Panc1 (cell line): Measurements from ENCODE around the gene TECPR1. TPM values are rescaled to one million over a fixed set of nuclear protein-coding genes. Genes with fewer than 3 reads are reported as not detected.

Source experiments
- ATAC-seq: fragments of 200-7000 bp; cut with Tn5 transposase; 2 replicates; pipeline ENCODE4 v1.9.1; 2020; ENCODE audit warnings: mild to moderate bottlenecking, moderate library complexity
- BruUV-seq: library from RNA; stranded (reverse); fragments of 400-500 nt; replicated peaks from 2 replicates; lab custom pipeline; 2021; lab: Mats Ljungman, UMichigan
- CTCF ChIA-PET: fragments of 300-600 bp; sonication (Branson Sonifier 250); formaldehyde crosslinking; loops from one replicate; lab custom pipeline; 2022; ENCODE audit warnings: antibody characterized with exemption; lab: Charles Lee
- POLR2A ChIA-PET: fragments of 300-600 bp; sonication (Branson Sonifier 250); formaldehyde crosslinking; loops from one replicate; lab custom pipeline; 2022; ENCODE audit warnings: antibody characterized with exemption; lab: Charles Lee
- DNase-seq: peaks from one replicate; pipeline ENCODE4 v3.0.0-alpha.2; 2010; ENCODE audit warnings: low read depth, low spot score
- H3K27ac ChIP-seq: 2 replicates; pipeline ENCODE4 v1.5.1; 2011; ENCODE audit warnings: mild to moderate bottlenecking, low read length, inconsistent platforms
- H3K27me3 ChIP-seq: fragments of 200-500 bp; sonication (Bioruptor generic); 2 replicates; pipeline ENCODE4 v1.6.0; 2014; ENCODE audit warnings: low read length, inconsistent platforms; ENCODE audit not compliant: control insufficient read depth, insufficient read depth
- H3K36me3 ChIP-seq: fragments of 200-500 bp; sonication (Bioruptor generic); 2 replicates; pipeline ENCODE4 v1.5.1; 2014; ENCODE audit warnings: inconsistent platforms, mild to moderate bottlenecking, low read length, moderate library complexity; ENCODE audit not compliant: control insufficient read depth, insufficient read depth
- H3K4me1 ChIP-seq: 2 replicates; pipeline ENCODE4 v1.5.1; 2011; ENCODE audit warnings: inconsistent platforms, mild to moderate bottlenecking, low read length, moderate library complexity; ENCODE audit not compliant: control insufficient read depth, insufficient read depth
- H3K4me3 ChIP-seq, 2 experiments: 2 replicates each; pipeline ENCODE4 v1.5.1; 2011 to 2012; ENCODE audit warnings: low read depth in 2 of 2, low read length in 2 of 2, mild to moderate bottlenecking in 2 of 2, inconsistent platforms in 1 of 2, moderate library complexity in 1 of 2
- H3K9me3 ChIP-seq: fragments of 200-500 bp; sonication (Bioruptor generic); 2 replicates; pipeline ENCODE4 v1.5.1; 2014; ENCODE audit warnings: low read depth, mild to moderate bottlenecking, inconsistent platforms, low read length, moderate library complexity; ENCODE audit not compliant: control insufficient read depth, insufficient read depth
- POLR2AphosphoS5 ChIP-seq: IDR thresholded peaks from 2 replicates; pipeline ENCODE4 v1.6.1; 2012; ENCODE audit warnings: mild to moderate bottlenecking, low read depth, low read length, moderate library complexity
- SIN3A ChIP-seq: IDR thresholded peaks from 2 replicates; pipeline ENCODE4 v1.6.1; 2012; ENCODE audit warnings: low read depth, mild to moderate bottlenecking, low read length, moderate library complexity, borderline replicate concordance; ENCODE audit not compliant: insufficient read depth
- TCF7L2 ChIP-seq: IDR thresholded peaks from 2 replicates; pipeline ENCODE4 v1.6.1; 2011; ENCODE audit warnings: mild to moderate bottlenecking, low read depth, low read length, inconsistent platforms
- in situ Hi-C: cut with HindIII; loops from 2 replicates; pipeline ENCODE4 v1.10.0; 2016; ENCODE audit warnings: low sequenced_read_pairs, low pct_unique_long_range_greater_than_20kb
- intact Hi-C: fragments of 100-400 bp; cut with micrococcal nuclease; formaldehyde crosslinking; loops from one replicate; pipeline ENCODE4 v1.10.0; 2022; ENCODE audit not compliant: unreplicated experiment
- total RNA-seq: library from RNA; stranded (reverse); gene quantifications from one replicate; pipeline ENCODE4 v1.2.1, GENCODE V29; 2021; ENCODE audit not compliant: unreplicated experiment
- TF ChIP-seq, protein P1 (sequence below), 2 experiments: IDR thresholded peaks; 2 replicates each; pipeline ENCODE4 v1.6.1; 2011 to 2012; ENCODE audit warnings: low read depth in 2 of 2, control low read depth in 1 of 2, low read length in 1 of 2, mild to moderate bottlenecking in 1 of 2, moderate library complexity in 1 of 2; ENCODE audit not compliant: insufficient read depth in 1 of 2
- TF ChIP-seq, protein P2 (sequence below): fragments of 450-650 bp; IDR thresholded peaks from 2 replicates; pipeline ENCODE4 v1.5.1; 2017; ENCODE audit warnings: mild to moderate bottlenecking

TECPR1 gene
- total RNA-seq, 1 experiment from 2014 or later: 21.0 TPM

DNA sequence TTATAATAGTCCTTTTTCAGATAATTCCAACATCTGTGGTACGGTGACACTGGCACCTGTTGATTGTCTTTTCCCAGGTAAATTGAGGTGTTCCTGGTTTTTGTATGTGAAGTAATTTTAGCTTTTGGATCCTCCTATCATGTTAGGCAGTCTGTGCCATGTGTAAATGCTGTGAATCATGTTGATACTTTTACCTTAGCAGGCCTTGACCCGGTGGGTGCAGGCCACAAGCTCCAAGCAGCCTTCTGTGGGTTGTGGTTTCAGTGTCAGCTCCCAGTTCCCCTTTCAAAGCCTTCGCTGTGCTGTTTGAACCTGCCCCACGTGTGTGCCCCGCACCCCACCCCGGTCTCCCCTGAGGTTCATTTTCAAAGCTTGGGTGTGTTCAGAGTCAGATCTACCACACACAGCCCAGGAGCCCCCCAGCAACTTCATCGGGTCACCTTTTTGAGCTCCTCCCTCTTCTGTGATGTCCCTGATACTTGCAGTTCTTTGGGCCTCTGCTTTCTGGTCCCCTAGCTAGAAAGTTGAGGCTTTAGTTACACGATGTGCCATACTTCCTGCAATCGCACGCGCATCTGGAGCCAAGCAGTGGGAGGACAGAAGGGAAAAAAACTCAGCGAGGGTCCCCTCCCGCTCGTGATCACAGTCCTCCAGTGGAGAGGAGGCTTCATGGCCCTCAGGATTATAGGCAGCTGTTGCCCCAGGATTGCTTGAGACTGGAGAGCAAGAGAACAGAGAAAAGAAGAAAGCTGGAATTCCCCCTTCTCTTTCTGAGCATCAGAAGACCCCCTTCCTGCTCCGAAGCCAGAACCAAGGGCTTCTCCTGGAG lies 49.5 kb downstream of the TECPR1 start:
- intact Hi-C loops: no loop called here
- POLR2A ChIA-PET: no interaction called here
- H3K36me3 ChIP-seq: no peaks in the 10 kb centered on the region
- no peak for ATAC-seq
- TF ChIP-seq SIN3A (no peak), TCF7L2 (no peak), POLR2AphosphoS5 (no peak)
- TF ChIP-seq, protein P1, sequence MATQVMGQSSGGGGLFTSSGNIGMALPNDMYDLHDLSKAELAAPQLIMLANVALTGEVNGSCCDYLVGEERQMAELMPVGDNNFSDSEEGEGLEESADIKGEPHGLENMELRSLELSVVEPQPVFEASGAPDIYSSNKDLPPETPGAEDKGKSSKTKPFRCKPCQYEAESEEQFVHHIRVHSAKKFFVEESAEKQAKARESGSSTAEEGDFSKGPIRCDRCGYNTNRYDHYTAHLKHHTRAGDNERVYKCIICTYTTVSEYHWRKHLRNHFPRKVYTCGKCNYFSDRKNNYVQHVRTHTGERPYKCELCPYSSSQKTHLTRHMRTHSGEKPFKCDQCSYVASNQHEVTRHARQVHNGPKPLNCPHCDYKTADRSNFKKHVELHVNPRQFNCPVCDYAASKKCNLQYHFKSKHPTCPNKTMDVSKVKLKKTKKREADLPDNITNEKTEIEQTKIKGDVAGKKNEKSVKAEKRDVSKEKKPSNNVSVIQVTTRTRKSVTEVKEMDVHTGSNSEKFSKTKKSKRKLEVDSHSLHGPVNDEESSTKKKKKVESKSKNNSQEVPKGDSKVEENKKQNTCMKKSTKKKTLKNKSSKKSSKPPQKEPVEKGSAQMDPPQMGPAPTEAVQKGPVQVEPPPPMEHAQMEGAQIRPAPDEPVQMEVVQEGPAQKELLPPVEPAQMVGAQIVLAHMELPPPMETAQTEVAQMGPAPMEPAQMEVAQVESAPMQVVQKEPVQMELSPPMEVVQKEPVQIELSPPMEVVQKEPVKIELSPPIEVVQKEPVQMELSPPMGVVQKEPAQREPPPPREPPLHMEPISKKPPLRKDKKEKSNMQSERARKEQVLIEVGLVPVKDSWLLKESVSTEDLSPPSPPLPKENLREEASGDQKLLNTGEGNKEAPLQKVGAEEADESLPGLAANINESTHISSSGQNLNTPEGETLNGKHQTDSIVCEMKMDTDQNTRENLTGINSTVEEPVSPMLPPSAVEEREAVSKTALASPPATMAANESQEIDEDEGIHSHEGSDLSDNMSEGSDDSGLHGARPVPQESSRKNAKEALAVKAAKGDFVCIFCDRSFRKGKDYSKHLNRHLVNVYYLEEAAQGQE (IDR thresholded peaks at IDR 0.05; ENCODE audit: insufficient read depth in 1 of 2, low read depth in 2 of 2, low read length in 1 of 2): no peak
- TF ChIP-seq, protein P2, sequence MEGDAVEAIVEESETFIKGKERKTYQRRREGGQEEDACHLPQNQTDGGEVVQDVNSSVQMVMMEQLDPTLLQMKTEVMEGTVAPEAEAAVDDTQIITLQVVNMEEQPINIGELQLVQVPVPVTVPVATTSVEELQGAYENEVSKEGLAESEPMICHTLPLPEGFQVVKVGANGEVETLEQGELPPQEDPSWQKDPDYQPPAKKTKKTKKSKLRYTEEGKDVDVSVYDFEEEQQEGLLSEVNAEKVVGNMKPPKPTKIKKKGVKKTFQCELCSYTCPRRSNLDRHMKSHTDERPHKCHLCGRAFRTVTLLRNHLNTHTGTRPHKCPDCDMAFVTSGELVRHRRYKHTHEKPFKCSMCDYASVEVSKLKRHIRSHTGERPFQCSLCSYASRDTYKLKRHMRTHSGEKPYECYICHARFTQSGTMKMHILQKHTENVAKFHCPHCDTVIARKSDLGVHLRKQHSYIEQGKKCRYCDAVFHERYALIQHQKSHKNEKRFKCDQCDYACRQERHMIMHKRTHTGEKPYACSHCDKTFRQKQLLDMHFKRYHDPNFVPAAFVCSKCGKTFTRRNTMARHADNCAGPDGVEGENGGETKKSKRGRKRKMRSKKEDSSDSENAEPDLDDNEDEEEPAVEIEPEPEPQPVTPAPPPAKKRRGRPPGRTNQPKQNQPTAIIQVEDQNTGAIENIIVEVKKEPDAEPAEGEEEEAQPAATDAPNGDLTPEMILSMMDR: no peak
- H3K4me3 ChIP-seq: no peak overlapping the region
- H3K27ac ChIP-seq: no peak overlapping the region
- CTCF ChIA-PET: no interaction called here
- no peak for DNase-seq
- no TSS peak for BruUV-seq
- in situ Hi-C loops: no loop called here
- no peaks in the 10 kb centered on the region for H3K9me3 ChIP-seq
- H3K4me1 ChIP-seq: no peaks in the 10 kb centered on the region
- H3K27me3 ChIP-seq: no peaks in the 10 kb centered on the region

DNA sequence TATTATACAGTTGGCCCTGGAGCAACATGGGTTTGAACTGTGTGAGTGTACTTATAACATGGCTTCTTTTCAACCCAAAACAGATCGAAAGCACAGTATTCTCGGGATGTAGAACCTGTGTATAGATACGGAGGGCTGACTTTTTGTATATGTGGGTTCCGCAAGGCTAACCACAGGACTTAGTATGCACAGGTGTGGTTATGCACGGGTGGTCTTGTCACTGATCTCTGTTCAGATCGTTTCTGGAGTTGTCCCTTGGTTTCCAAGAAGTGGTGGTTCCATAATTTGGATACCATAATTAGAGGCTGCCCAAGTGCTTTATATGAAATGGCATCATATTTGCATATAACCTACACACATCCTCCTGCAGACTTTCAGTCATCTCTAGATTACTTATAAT lies 51.7 kb downstream of the TECPR1 start:
- DNase-seq (no peak), ATAC-seq (no peak)
- Histone ChIP-seq H3K27me3 (no peaks in the 10 kb centered on the region), H3K36me3 (no peaks in the 10 kb centered on the region), H3K9me3 (no peaks in the 10 kb centered on the region), H3K4me1 (no peaks in the 10 kb centered on the region), H3K4me3 (no peak overlapping the region), H3K27ac (no peak overlapping the region)
- CTCF ChIA-PET: no interaction called here
- in situ Hi-C loops (no loop called here), intact Hi-C loops (no loop called here)
- no TSS peak for BruUV-seq
- POLR2A ChIA-PET: no interaction called here
- TF ChIP-seq, protein P2: no peak
- TF ChIP-seq, protein P1 (IDR thresholded peaks at IDR 0.05; ENCODE audit: insufficient read depth in 1 of 2, low read depth in 2 of 2, low read length in 1 of 2): no peak
- no peak for TF ChIP-seq SIN3A
- no peak for TF ChIP-seq POLR2AphosphoS5
- TF ChIP-seq TCF7L2: no peak
